ENCODE data around the gene IL12RB2.

IL12RB2 gene

DNA sequence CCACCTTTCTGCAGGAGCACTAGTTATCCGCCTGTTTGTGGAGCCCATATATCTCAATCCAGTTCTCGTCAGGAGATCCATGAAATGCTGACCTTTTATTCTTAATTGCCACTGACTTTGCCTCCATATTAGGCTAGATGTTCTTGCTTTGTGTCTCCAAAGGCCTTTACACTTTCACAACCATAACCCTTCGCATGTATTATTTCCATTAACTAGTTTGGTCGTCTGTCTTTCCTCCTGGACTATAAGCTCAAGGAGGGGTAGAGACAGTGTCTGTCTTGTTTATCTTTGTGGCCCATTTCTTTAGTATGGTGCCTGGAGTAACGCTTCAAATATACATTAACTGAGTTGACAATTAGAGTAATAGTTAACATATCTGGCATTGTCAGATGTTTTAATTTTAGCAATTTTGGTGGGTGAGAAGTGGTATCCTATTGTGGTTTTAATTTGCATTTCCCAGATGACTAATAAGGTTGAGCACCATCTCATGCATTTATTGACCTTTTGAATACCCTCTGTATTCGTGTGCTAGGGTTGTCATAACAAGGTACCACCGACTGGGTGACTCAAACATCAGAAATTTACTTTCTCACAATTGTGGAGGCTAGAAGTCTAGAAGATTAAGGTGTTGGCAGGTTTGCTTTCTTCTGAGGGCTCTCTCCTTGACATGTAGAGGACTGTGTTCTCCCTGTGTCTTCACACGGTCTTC is 21.7 kb upstream of the IL12RB2 start:
- Histone ChIP-seq H3K23ac (ENCODE audit: low read depth, low read length, poor library complexity) (no peak overlapping the region), H3K9me3 (replicated peaks in 1 of 2; ENCODE audit: control insufficient read depth in 2 of 2, insufficient read depth in 1 of 2, low read depth in 1 of 2, low read length in 2 of 2) (no peaks in the 10 kb centered on the region), H3K79me1 (ENCODE audit: low read depth, low read length) (no peaks in the 10 kb centered on the region), H2BK5ac (ENCODE audit: low read length) (no peak overlapping the region), H2BK120ac (ENCODE audit: low read depth, low read length) (no peak overlapping the region), H3K18ac (ENCODE audit: low read length) (no peak overlapping the region), H3K4me3 (ENCODE audit: low read length in 2 of 2) (no peak overlapping the region), H2AFZ (ENCODE audit: low read length) (no peak overlapping the region), H2BK15ac (ENCODE audit: low read length) (no peak overlapping the region), H3K14ac (ENCODE audit: low read length) (no peak overlapping the region), H4K8ac (ENCODE audit: low read depth, low read length) (no peak overlapping the region), H3K4me1 (ENCODE audit: control insufficient read depth in 2 of 2, insufficient read depth in 1 of 2, low read depth in 1 of 2, low read length in 2 of 2) (no peaks in the 10 kb centered on the region), H3K27ac (replicated peaks; ENCODE audit: low read length) (no peak overlapping the region), H3K4ac (ENCODE audit: low read length) (no peak overlapping the region), H3K4me2 (ENCODE audit: insufficient read depth, low read length, poor library complexity, severe bottlenecking) (no peak overlapping the region), H3K9ac (ENCODE audit: low read depth, low read length, poor library complexity) (no peak overlapping the region), H4K91ac (ENCODE audit: low read depth, low read length, poor library complexity) (no peak overlapping the region), H2AK5ac (ENCODE audit: low read depth, low read length) (no peak overlapping the region), H2BK12ac (ENCODE audit: low read length) (no peak overlapping the region), H3K27me3 (ENCODE audit: control insufficient read depth in 3 of 3, insufficient read depth in 3 of 3, low read depth in 1 of 3, low read length in 3 of 3) (no peaks in the 10 kb centered on the region), H3K36me3 (replicated peaks in 1 of 2; ENCODE audit: control insufficient read depth in 2 of 2, insufficient read depth in 2 of 2, low read length in 2 of 2) (no peaks in the 10 kb centered on the region)
- no CpG with 5 or more reads among the region's 8 CpGs for WGBS, 2 donors (ENCODE audit: extremely low coverage in 2 of 2, insufficient read length in 2 of 2, insufficient replicate concordance in 1 of 2)
- DNase-seq (ENCODE audit: low spot score) = no peak

DNA sequence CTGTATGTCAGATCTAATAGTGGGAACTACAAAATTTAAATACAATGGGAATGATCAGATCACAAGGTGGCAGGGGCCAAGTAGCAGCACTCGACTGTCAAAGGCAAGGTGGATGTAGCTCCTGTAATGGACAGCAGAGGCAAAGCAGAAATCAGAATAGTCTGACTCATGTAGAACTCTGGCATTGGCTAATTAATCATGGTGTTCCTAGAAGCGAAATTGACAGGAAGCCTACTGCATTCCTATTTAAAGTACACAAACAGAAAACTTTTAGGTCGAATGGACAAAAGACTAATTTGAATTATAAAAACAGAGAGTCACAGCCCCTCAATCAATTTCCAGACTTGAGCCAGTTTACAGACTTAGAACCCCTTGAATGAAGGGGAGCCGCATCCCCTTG is 17.4 kb upstream of the IL12RB2 start:
- Histone ChIP-seq H4K91ac (ENCODE audit: low read depth, low read length, poor library complexity) (no peak overlapping the region), H2BK12ac (ENCODE audit: low read length) (no peak overlapping the region), H3K4me3 (ENCODE audit: low read length in 2 of 2) (no peak overlapping the region), H3K4me2 (ENCODE audit: insufficient read depth, low read length, poor library complexity, severe bottlenecking) (no peak overlapping the region), H3K79me1 (ENCODE audit: low read depth, low read length) (no peaks in the 10 kb centered on the region), H3K9ac (ENCODE audit: low read depth, low read length, poor library complexity) (no peak overlapping the region), H2BK120ac (ENCODE audit: low read depth, low read length) (no peak overlapping the region), H2AFZ (ENCODE audit: low read length) (no peak overlapping the region), H3K18ac (ENCODE audit: low read length) (no peak overlapping the region), H3K4ac (ENCODE audit: low read length) (no peak overlapping the region), H3K23ac (ENCODE audit: low read depth, low read length, poor library complexity) (no peak overlapping the region), H3K9me3 (replicated peaks in 1 of 2; ENCODE audit: control insufficient read depth in 2 of 2, insufficient read depth in 1 of 2, low read depth in 1 of 2, low read length in 2 of 2) (no peaks in the 10 kb centered on the region), H2BK15ac (ENCODE audit: low read length) (no peak overlapping the region), H3K4me1 (ENCODE audit: control insufficient read depth in 2 of 2, insufficient read depth in 1 of 2, low read depth in 1 of 2, low read length in 2 of 2) (no peaks in the 10 kb centered on the region), H2BK5ac (ENCODE audit: low read length) (no peak overlapping the region), H3K36me3 (replicated peaks in 1 of 2; ENCODE audit: control insufficient read depth in 2 of 2, insufficient read depth in 2 of 2, low read length in 2 of 2) (no peaks in the 10 kb centered on the region), H4K8ac (ENCODE audit: low read depth, low read length) (no peak overlapping the region), H2AK5ac (ENCODE audit: low read depth, low read length) (no peak overlapping the region), H3K27ac (replicated peaks; ENCODE audit: low read length) (no peak overlapping the region), H3K27me3 (ENCODE audit: control insufficient read depth in 3 of 3, insufficient read depth in 3 of 3, low read depth in 1 of 3, low read length in 3 of 3) (peaks cover 0 to 5% (median 0%) of the 10 kb centered on the region in 3 experiments), H3K14ac (ENCODE audit: low read length) (no peak overlapping the region)
- no peak for DNase-seq (ENCODE audit: low spot score)
- WGBS, 2 donors (ENCODE audit: extremely low coverage in 2 of 2, insufficient read length in 2 of 2, insufficient replicate concordance in 1 of 2) = no CpG with 5 or more reads among the region's 4 CpGs

DNA sequence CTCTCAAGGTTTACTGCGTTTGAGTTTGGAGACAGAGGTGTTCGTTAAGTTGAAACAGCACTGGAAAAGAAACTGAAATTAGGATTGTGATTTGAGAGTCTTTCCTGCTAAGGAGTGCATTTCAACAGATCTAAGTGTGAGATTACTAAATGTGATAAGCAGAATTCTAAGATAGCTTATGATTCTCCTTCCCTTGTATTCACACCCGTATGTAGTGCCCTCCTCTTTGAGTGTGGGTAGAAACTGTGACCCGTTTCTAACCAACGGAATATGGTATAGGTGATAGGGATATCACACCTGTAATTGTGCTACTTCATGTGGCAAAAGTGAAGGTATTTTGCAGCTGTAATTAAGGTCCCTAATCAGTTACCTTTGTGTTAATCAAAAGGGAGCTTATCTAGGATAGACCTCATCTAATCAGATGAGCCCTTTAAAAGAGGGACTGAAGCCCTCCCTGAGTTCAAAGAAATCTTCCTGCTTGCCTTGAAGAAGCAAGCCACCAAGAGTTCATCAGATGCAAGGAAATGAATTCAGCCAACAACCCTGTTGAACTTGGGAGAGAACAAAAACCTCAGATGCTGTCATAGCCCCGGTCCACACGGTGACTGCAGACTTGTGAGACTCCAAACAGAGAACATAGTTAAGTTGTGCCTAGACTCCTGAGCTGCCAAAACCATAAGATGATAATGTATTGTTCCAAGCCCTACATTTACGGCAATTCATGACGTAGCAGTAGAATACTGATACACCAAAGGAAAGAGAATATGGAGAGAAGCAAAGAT is 12.6 kb upstream of the IL12RB2 start:
- WGBS, 2 donors (ENCODE audit: extremely low coverage in 2 of 2, insufficient read length in 2 of 2, insufficient replicate concordance in 1 of 2) = no CpG with 5 or more reads among the region's 9 CpGs

DNA sequence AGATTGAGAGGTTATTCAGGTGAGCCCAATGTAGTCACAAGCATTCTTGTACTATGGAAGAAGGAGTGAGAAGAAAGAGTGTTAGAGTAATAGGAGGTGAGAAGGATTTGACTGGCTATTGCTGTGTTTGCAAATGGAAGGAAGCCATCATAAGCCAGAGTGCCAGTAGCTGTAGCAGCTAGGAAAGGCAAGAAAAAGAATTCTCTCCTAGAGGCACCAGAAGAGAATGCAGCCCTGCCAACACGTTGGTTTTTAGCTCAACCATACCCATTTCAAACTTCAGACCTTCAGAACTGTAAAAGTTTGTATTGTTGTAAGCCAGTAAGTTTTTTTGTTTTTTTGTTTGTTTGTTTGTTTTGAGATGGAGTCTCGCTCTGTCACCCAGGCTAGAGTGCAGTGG is 8.9 kb upstream of the IL12RB2 start:
- Histone ChIP-seq H3K36me3 (replicated peaks in 1 of 2; ENCODE audit: control insufficient read depth in 2 of 2, insufficient read depth in 2 of 2, low read length in 2 of 2) (no peaks in the 10 kb centered on the region), H2BK12ac (ENCODE audit: low read length) (no peak overlapping the region), H3K18ac (ENCODE audit: low read length) (no peak overlapping the region), H3K9me3 (replicated peaks in 1 of 2; ENCODE audit: control insufficient read depth in 2 of 2, insufficient read depth in 1 of 2, low read depth in 1 of 2, low read length in 2 of 2) (no peaks in the 10 kb centered on the region), H3K4me3 (ENCODE audit: low read length in 2 of 2) (no peak overlapping the region), H3K79me1 (ENCODE audit: low read depth, low read length) (no peaks in the 10 kb centered on the region), H4K8ac (ENCODE audit: low read depth, low read length) (no peak overlapping the region), H3K4me1 (ENCODE audit: control insufficient read depth in 2 of 2, insufficient read depth in 1 of 2, low read depth in 1 of 2, low read length in 2 of 2) (no peaks in the 10 kb centered on the region), H2AK5ac (ENCODE audit: low read depth, low read length) (no peak overlapping the region), H2AFZ (ENCODE audit: low read length) (no peak overlapping the region), H3K23ac (ENCODE audit: low read depth, low read length, poor library complexity) (no peak overlapping the region), H3K4ac (ENCODE audit: low read length) (no peak overlapping the region), H3K14ac (ENCODE audit: low read length) (no peak overlapping the region), H2BK15ac (ENCODE audit: low read length) (no peak overlapping the region), H4K91ac (ENCODE audit: low read depth, low read length, poor library complexity) (no peak overlapping the region), H3K27me3 (ENCODE audit: control insufficient read depth in 3 of 3, insufficient read depth in 3 of 3, low read depth in 1 of 3, low read length in 3 of 3) (peaks cover 0 to 21% (median 0%) of the 10 kb centered on the region in 3 experiments), H3K27ac (replicated peaks; ENCODE audit: low read length) (no peak overlapping the region), H2BK120ac (ENCODE audit: low read depth, low read length) (no peak overlapping the region), H3K9ac (ENCODE audit: low read depth, low read length, poor library complexity) (no peak overlapping the region), H3K4me2 (ENCODE audit: insufficient read depth, low read length, poor library complexity, severe bottlenecking) (no peak overlapping the region), H2BK5ac (ENCODE audit: low read length) (no peak overlapping the region)
- WGBS, 2 donors (ENCODE audit: extremely low coverage in 2 of 2, insufficient read length in 2 of 2, insufficient replicate concordance in 1 of 2) = no CpG with 5 or more reads among the region's 2 CpGs
- no peak for DNase-seq (ENCODE audit: low spot score)

More for the DNA sequence above, 12.6 kb upstream of the IL12RB2 start:
- Histone ChIP-seq H3K9me3 (replicated peaks in 1 of 2; ENCODE audit: control insufficient read depth in 2 of 2, insufficient read depth in 1 of 2, low read depth in 1 of 2, low read length in 2 of 2) (no peaks in the 10 kb centered on the region), H3K4me3 (ENCODE audit: low read length in 2 of 2) (no peak overlapping the region), H2BK15ac (ENCODE audit: low read length) (no peak overlapping the region), H3K27me3 (ENCODE audit: control insufficient read depth in 3 of 3, insufficient read depth in 3 of 3, low read depth in 1 of 3, low read length in 3 of 3) (peaks cover 0 to 6% (median 0%) of the 10 kb centered on the region in 3 experiments), H3K14ac (ENCODE audit: low read length) (no peak overlapping the region), H3K23ac (ENCODE audit: low read depth, low read length, poor library complexity) (no peak overlapping the region), H2BK120ac (ENCODE audit: low read depth, low read length) (no peak overlapping the region), H2AK5ac (ENCODE audit: low read depth, low read length) (no peak overlapping the region), H2BK5ac (ENCODE audit: low read length) (no peak overlapping the region), H3K18ac (ENCODE audit: low read length) (no peak overlapping the region), H3K36me3 (replicated peaks in 1 of 2; ENCODE audit: control insufficient read depth in 2 of 2, insufficient read depth in 2 of 2, low read length in 2 of 2) (no peaks in the 10 kb centered on the region), H3K4ac (ENCODE audit: low read length) (no peak overlapping the region), H3K4me2 (ENCODE audit: insufficient read depth, low read length, poor library complexity, severe bottlenecking) (no peak overlapping the region), H2BK12ac (ENCODE audit: low read length) (no peak overlapping the region), H2AFZ (ENCODE audit: low read length) (no peak overlapping the region), H3K4me1 (ENCODE audit: control insufficient read depth in 2 of 2, insufficient read depth in 1 of 2, low read depth in 1 of 2, low read length in 2 of 2) (no peaks in the 10 kb centered on the region), H4K8ac (ENCODE audit: low read depth, low read length) (no peak overlapping the region), H3K9ac (ENCODE audit: low read depth, low read length, poor library complexity) (no peak overlapping the region), H3K79me1 (ENCODE audit: low read depth, low read length) (no peaks in the 10 kb centered on the region), H4K91ac (ENCODE audit: low read depth, low read length, poor library complexity) (no peak overlapping the region), H3K27ac (replicated peaks; ENCODE audit: low read length) (no peak overlapping the region)
- no peak for DNase-seq (ENCODE audit: low spot score)
